Retinal pigment epithelial cell (primary cell): Measurements from ENCODE around the gene DTWD2.
"Not testable (repeated sequence)": the region's sequence is repeated elsewhere in the genome, so short reads cannot be mapped to it uniquely, and the experiment has no call there.

ENCODE experiments used
- DNase-seq: peaks from one replicate; pipeline ENCODE4 v3.0.0-alpha.2; 2010; ENCODE audit warnings: low read depth
- H3K4me3 ChIP-seq: 2 replicates; pipeline ENCODE4 v1.5.1; 2011; ENCODE audit warnings: mild to moderate bottlenecking, low read length, control low read depth, moderate library complexity
- TF ChIP-seq, protein P1 (sequence below): conservative IDR thresholded peaks from 2 replicates; pipeline ENCODE4 v1.5.1; 2011; ENCODE audit warnings: low read depth, low read length, control low read depth, inconsistent platforms

Gene DTWD2

DNA sequence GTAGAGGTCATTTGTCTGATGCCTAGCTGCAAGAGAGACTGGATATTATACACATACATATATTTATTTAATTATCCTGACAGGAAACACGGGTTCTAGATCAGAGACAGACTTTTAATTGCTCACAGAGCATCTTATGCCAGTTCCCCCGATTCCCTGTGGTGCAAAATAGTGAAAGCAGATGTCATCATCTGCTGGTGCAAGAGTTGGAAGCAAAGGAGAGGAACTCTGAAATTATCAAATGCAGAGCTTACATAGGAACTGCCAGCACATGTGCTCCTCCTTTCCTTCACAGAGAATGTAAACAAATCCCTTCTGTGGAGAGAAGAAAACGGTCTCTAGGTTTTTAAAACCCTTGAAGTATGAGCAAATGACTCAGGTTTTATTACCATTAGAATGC is 69.3 kb downstream of the DTWD2 start:
- DNase-seq: no peak
- no peak overlapping the region for H3K4me3 ChIP-seq
- TF ChIP-seq, protein P1, sequence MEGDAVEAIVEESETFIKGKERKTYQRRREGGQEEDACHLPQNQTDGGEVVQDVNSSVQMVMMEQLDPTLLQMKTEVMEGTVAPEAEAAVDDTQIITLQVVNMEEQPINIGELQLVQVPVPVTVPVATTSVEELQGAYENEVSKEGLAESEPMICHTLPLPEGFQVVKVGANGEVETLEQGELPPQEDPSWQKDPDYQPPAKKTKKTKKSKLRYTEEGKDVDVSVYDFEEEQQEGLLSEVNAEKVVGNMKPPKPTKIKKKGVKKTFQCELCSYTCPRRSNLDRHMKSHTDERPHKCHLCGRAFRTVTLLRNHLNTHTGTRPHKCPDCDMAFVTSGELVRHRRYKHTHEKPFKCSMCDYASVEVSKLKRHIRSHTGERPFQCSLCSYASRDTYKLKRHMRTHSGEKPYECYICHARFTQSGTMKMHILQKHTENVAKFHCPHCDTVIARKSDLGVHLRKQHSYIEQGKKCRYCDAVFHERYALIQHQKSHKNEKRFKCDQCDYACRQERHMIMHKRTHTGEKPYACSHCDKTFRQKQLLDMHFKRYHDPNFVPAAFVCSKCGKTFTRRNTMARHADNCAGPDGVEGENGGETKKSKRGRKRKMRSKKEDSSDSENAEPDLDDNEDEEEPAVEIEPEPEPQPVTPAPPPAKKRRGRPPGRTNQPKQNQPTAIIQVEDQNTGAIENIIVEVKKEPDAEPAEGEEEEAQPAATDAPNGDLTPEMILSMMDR: no peak

DNA sequence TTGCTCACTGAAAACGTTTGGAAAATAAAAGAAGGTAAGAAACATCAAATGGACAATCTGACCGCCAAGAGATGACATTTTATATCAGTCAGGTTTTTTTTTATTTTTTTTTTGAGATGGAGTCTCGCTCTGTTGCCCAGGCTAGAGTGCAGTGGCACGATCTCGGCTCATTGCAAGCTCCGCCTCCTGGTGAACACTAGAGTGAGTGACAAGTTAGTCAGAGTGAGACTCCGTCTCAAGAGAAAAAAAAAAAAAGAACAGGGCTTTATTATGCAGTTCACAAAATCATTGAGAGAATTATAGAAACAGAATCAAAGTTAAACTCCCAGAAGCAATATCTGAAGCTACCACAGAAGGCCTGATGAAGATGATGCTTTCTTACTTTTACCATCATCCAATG is 70.1 kb downstream of the DTWD2 start:
- H3K4me3 ChIP-seq: no peak overlapping the region
- TF ChIP-seq, protein P1: no peak
- no peak for DNase-seq

GRCh38 chr5:118907536-118907935 is 80.8 kb downstream of the DTWD2 start:
- not testable (repeated sequence) for H3K4me3 ChIP-seq, DNase-seq

- DNase-seq: no peak
- no peak overlapping the region for H3K4me3 ChIP-seq
- TF ChIP-seq, protein P1: no peak
These were observed 81.4 kb downstream of the DTWD2 start for GRCh38 chr5:118906947-118907346.

- TF ChIP-seq, protein P1: no peak
- H3K4me3 ChIP-seq: no peak overlapping the region
- DNase-seq: no peak
These were observed 83.2 kb downstream of the DTWD2 start for GRCh38 chr5:118905196-118905595.

DNA sequence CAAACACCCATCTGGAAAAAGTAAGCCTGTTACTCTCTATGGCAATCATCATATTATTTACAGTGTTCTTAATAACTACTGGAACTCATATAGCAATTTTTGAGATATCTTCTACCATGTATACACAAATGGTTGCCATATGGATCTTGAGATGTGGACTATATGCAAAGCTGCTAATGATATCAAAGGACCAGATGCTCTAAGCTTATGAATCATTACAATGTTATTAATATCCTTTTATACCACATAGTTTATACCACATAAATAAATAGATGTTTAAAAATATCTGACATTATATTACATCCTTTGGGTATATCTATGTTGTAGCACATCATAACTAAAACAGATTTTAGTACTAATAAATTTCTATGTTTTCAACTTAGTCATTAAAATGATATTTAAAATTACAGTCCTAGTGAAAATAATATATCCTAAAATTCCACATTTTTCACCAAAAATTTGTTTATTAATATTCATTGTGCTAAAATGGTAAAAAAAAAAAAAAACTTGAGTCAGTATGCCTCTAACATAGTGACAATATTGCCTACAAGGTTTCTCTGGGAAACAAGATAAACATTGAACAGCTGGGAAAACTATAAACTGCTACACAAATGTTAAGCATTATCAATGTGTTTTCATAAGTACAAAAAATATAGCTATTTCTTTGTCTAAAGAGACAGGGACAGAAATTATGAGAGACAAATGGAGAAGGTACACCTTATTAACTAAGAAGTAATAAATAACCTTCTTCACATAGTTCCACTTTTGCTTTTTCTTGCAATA is 85.5 kb downstream of the DTWD2 start:
- no peak for DNase-seq
- H3K4me3 ChIP-seq: no peak overlapping the region
- TF ChIP-seq, protein P1: no peak

- TF ChIP-seq, protein P1: no peak
- H3K4me3 ChIP-seq: no peak overlapping the region
- no peak for DNase-seq
These were observed 93.6 kb downstream of the DTWD2 start for GRCh38 chr5:118894709-118895108.

DNA sequence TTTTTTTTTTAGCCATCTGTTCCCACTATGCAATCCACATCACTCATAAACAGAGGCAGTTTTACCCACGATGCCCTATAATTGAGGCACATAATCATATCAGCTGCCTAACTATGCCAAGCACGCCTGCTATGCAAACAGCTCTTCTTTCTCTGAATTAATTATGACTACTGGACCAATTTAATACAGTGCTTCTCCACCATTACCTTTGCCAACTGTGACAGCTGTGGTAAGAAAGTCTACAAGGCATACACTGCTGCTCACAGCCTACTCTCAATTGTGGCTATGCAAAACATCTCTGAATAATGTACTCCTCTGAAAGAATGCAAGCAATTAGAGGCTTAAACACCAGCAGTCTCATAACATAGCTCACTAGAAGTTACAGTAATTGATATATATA is 97.1 kb downstream of the DTWD2 start:
- no peak overlapping the region for H3K4me3 ChIP-seq
- peak; percentile 20 for DNase-seq
- TF ChIP-seq, protein P1: no peak
